Activated T-cell treated with anti-CD3 and anti-CD28 coated beads, Interleukin-2, amount 50 U/mL, for 4 hours (primary cell): Measurements from ENCODE around the gene CYP2R1. TPM values are rescaled to one million over a fixed set of nuclear protein-coding genes. Genes with fewer than 3 reads are reported as not detected.
"Not testable (repeated sequence)": the region's sequence is repeated elsewhere in the genome, so short reads cannot be mapped to it uniquely, and the experiment has no call there.

Source experiments
- ATAC-seq, 2 donors: fragments of 200-7000 bp; cut with Tn5 transposase; one replicate each; pipeline ENCODE4 v1.10.0; 2021
- DNase-seq: peaks from one replicate; pipeline ENCODE4 v3.0.0-alpha.2; 2020
- H3K27me3 Mint-ChIP-seq: one replicate; pipeline ENCODE4 v1.8.0; 2021; ENCODE audit warnings: low read depth, mixed read lengths
- H3K36me3 Mint-ChIP-seq: one replicate; pipeline ENCODE4 v1.8.0; 2022; ENCODE audit warnings: mixed read lengths; ENCODE audit not compliant: insufficient read depth
- H3K4me1 Mint-ChIP-seq: one replicate; pipeline ENCODE4 v1.8.0; 2021; ENCODE audit warnings: low read depth, mixed read lengths
- H3K4me3 Mint-ChIP-seq: one replicate; pipeline ENCODE4 v1.8.0; 2021; ENCODE audit warnings: mild to moderate bottlenecking, moderate library complexity, mixed read lengths
- H3K9me3 Mint-ChIP-seq: one replicate; pipeline ENCODE4 v1.8.0; 2021; ENCODE audit warnings: mixed read lengths
- total RNA-seq, 3 donors: library from RNA; stranded (reverse); gene quantifications; one replicate each; pipeline ENCODE4 v1.2.1, GENCODE V29; 2021

Gene CYP2R1
- total RNA-seq, 3 donors from 2014 or later: 3.3 to 5.3 (median 4.1) TPM

DNA sequence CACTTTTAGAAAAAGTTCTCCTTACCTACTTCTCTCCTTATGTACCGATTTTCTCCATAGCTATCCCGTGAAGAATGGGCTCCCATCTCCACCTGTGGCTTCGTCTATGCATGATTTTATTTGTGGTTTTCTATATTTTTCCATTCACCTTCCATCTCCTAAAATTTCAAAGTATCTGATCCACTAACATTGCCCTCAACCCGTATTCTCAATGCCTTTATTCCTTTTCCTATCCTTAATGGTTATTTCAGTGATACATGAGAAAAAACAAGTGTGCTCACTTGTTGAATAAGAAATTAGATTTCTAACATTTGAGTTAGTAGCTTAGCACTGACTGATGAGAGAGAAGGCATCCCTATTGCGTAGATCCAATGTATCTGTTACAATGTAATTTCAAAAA is 16.9 kb downstream of the CYP2R1 start:
- no peaks in the 10 kb centered on the region for H3K9me3 Mint-ChIP-seq
- no peak for ATAC-seq
- no peak for DNase-seq
- H3K27me3 Mint-ChIP-seq: no peaks in the 10 kb centered on the region
- no peak overlapping the region for H3K4me3 Mint-ChIP-seq
- peaks cover 32% of the 10 kb centered on the region for H3K36me3 Mint-ChIP-seq
- H3K4me1 Mint-ChIP-seq: peaks cover 13% of the 10 kb centered on the region

DNA sequence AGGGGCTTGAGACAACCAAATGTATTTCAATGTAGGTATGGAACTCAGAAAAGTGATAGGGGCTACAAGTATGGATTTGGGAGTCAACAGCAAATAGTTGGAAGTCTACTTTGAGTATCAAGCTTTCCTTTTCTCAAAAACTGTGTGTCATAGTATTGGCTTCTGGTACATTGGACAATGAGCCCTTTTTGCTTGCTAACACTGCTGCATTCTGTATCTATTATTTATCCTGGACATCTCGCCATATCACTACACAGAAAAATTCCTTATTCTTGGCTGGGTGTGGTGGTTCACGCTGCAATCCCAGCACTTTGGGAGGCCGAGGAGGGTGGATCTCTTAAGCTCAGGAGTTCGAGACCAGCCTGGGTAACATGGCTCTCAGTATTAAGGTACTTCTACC is 18.4 kb downstream of the CYP2R1 start:
- Mint-ChIP-seq H3K27me3 (no peaks in the 10 kb centered on the region), H3K9me3 (no peaks in the 10 kb centered on the region), H3K36me3 (peaks cover 35% of the 10 kb centered on the region), H3K4me3 (no peak overlapping the region), H3K4me1 (peaks cover 13% of the 10 kb centered on the region)
- ATAC-seq (no peak), DNase-seq (no peak)

DNA sequence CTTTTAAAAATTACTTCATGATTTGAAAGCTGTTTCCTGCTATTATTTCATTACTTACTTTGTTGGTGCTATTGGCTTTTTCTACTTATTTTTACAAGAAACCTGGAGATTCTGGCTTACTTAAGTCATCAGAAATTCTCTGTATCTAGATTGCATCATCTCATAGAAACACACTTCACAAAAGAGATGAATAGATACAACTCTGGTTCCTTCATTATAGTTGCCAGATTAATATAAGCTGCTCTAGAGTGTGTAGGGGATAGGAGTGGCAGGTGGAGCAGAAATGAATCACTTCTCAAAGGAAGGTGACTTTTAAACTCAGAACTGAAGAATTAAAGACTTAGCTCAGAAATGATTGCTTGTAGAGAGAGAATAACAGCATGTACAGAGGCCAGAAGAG is 20.0 kb downstream of the CYP2R1 start:
- Mint-ChIP-seq H3K9me3 (no peaks in the 10 kb centered on the region), H3K36me3 (peaks cover 32% of the 10 kb centered on the region), H3K4me3 (no peak overlapping the region), H3K4me1 (peaks cover 13% of the 10 kb centered on the region), H3K27me3 (no peaks in the 10 kb centered on the region)
- DNase-seq (no peak), ATAC-seq (no peak)

DNA sequence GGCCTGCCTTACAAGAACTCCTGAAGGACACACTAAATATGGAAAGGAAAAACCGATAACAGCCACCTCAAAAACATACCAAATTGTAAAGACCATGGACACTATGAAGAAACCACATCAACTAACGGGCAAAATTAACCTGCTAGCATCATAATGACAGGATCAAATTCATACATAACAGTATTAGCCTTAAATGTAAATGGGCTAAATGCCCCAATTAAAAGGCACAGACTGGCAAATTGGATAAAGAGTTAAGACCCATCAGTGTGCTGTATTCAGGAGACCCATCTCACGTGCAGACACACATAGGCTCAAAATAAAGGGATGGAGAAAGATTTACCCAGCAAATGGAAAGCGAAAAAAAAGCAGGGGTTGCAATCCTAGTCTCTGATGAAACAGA is 28.3 kb downstream of the CYP2R1 start:
- not testable (repeated sequence) for ATAC-seq, H3K4me1 Mint-ChIP-seq, H3K4me3 Mint-ChIP-seq, DNase-seq, H3K27me3 Mint-ChIP-seq, H3K9me3 Mint-ChIP-seq
- peaks cover 47% of the 10 kb centered on the region for H3K36me3 Mint-ChIP-seq

DNA sequence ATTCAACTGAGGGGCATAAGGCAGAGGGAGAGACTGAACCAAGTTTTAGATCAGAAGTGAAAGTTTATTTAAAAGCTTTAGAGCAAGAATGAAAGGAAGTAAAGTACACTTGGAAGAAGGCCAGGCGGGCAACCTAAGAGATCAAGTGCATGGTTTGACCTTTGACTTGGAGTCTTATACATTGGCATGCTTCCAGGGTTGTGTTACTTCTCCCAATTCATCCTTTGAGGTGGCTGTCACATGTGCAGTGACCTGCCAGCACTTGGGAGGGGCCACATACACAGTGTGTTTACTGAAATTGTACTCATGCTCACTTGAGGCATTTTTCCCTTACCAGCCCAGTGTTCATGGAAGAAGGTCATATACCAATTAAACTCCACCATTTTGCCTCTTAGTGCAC is 30.4 kb downstream of the CYP2R1 start:
- DNase-seq (no peak), ATAC-seq (no peak)
- H3K36me3 Mint-ChIP-seq: peaks cover 47% of the 10 kb centered on the region
- no peaks in the 10 kb centered on the region for H3K9me3 Mint-ChIP-seq
- H3K27me3 Mint-ChIP-seq: no peaks in the 10 kb centered on the region
- H3K4me1 Mint-ChIP-seq: peaks cover 7% of the 10 kb centered on the region
- H3K4me3 Mint-ChIP-seq: no peak overlapping the region

DNA sequence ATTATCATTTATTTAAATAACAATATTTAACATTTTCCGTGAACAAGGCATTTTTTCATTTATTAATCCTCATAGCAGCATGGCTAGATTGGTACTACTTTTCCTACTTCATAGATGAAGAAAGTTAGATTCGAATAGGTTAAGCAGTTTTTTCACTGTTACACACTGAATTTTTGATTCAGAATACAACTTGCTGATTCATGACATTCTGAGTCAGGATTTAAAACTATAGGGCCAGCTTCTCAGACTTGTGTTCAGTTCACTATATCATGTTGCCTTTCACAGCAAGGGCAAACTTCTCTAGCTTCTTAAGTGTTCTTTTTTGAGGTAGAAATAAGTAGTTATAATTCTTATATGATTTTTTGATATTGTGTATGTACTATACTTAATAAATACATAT is 31.5 kb downstream of the CYP2R1 start:
- Mint-ChIP-seq H3K27me3 (no peaks in the 10 kb centered on the region), H3K4me3 (no peak overlapping the region), H3K36me3 (peaks cover 52% of the 10 kb centered on the region), H3K4me1 (peaks cover 11% of the 10 kb centered on the region), H3K9me3 (peaks cover 2% of the 10 kb centered on the region)
- ATAC-seq (no peak), DNase-seq (no peak)

DNA sequence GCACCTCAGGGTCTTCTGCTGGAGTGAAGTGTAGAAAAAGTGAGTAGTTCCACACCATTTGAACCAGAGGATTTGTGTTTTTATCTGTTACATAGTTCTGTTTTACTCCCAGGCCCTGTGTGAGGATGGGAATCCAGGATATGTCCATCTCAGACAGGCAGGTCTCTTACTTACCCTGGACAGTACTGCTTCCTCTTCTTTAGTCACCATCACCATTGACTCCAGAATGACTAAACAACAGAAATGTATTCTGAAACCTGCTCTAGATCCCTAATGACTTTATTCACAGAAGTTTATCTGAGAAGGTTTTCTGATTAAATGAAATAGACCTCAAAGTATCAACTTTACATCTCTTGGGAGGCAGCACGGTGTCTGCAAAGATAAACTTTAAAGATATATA is 33.6 kb downstream of the CYP2R1 start:
- H3K27me3 Mint-ChIP-seq: no peaks in the 10 kb centered on the region
- DNase-seq (no peak), ATAC-seq (no peak)
- peaks cover 5% of the 10 kb centered on the region for H3K9me3 Mint-ChIP-seq
- no peak overlapping the region for H3K4me3 Mint-ChIP-seq
- H3K36me3 Mint-ChIP-seq: peaks cover 45% of the 10 kb centered on the region
- peaks cover 13% of the 10 kb centered on the region for H3K4me1 Mint-ChIP-seq

DNA sequence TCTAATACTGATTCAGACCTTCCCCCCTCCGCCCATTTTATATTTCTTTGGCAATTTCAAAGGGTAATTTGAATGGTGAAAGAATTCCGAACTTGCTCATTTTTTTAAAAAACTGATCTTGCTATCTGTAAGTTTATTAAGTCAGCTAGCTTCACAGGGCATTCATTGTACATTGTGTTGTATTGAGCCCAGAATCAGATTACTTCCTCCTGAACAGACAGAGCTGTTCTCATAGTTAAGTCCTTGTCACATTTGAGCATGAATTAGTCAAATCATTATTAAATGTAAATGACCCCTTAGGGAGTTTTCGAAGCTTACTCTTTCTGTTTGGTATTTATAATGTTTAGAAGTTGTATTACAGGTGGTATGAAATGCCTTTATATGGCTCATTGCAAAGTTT is 34.4 kb downstream of the CYP2R1 start:
- DNase-seq (no peak), ATAC-seq (no peak)
- Mint-ChIP-seq H3K4me3 (no peak overlapping the region), H3K36me3 (peaks cover 44% of the 10 kb centered on the region), H3K4me1 (peaks cover 14% of the 10 kb centered on the region), H3K27me3 (no peaks in the 10 kb centered on the region), H3K9me3 (peaks cover 5% of the 10 kb centered on the region)

DNA sequence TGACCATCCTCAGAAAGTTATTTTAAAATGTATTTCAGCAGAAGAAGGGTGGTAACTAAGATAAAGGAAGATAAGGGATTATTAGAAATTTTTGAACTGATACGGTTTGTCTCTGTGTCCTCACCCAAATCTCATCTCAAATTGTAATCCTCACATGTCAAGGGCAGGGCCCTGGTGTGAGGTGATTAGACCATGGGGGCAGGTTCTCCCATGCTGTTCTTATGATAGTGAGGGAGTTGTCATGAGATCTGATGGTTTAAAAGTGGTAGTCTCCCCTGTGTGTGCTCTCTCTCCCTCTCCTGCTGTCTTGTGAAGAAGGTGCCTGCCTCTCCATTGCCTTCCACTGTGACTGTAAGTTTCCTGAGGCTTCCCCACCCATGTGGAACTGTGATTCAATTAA is 36.1 kb downstream of the CYP2R1 start:
- H3K9me3 Mint-ChIP-seq: peaks cover 5% of the 10 kb centered on the region
- H3K4me1 Mint-ChIP-seq: peaks cover 17% of the 10 kb centered on the region
- H3K27me3 Mint-ChIP-seq: no peaks in the 10 kb centered on the region
- peaks cover 35% of the 10 kb centered on the region for H3K36me3 Mint-ChIP-seq
- ATAC-seq: no peak
- no peak overlapping the region for H3K4me3 Mint-ChIP-seq
- no peak for DNase-seq

DNA sequence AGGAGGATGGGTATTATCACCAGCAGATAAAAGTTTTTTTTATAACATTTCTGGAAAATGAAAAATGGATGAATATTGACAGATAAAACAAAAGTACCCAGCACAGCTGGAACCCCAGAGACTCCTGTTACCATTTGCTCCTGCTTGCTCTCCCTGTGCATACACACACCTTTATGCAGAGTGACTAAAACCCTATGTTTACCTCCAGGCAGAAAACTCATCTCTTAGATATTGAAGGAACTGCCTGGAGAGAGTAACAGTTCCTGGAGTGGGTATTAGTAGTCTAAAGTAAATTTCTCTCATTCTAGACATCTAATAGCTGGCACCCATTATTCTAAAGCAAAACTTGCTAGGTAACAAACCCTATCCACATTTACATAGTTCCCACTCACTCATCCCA is 38.0 kb downstream of the CYP2R1 start:
- peaks cover 38% of the 10 kb centered on the region for H3K36me3 Mint-ChIP-seq
- peaks cover 17% of the 10 kb centered on the region for H3K4me1 Mint-ChIP-seq
- no peaks in the 10 kb centered on the region for H3K27me3 Mint-ChIP-seq
- no peak overlapping the region for H3K4me3 Mint-ChIP-seq
- DNase-seq (no peak), ATAC-seq (no peak)
- peaks cover 5% of the 10 kb centered on the region for H3K9me3 Mint-ChIP-seq

DNA sequence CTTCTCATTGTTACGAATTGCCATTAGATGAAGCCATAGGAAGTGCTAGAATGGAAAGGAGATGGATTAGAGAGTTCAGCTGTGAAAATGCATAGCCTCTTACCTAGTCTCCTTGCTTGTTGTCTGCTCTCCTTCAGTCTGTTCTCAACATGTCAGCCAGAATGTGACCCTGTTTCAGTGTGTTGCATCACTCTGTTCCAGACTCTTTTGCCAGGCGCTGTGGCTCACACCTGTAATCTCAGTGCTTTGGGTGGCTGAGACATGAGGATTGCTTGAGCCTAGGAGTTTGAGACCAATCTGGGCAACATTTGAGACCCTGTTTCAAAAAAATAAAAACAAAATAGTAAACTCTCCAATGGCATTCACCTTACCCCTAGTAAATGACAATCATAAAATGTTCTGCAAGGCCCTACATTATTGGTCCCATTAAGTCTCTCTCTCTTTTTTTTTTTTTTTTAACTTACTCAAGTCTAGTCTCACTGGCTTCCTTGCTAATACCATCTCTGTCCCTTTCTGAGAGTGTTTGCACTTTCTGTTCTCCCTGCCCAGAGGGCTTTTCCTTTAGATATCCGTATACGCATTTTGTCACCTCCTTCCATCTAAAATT is 39.4 kb downstream of the CYP2R1 start:
- Mint-ChIP-seq H3K4me3 (no peak overlapping the region), H3K36me3 (peaks cover 34% of the 10 kb centered on the region), H3K9me3 (peaks cover 5% of the 10 kb centered on the region), H3K27me3 (no peaks in the 10 kb centered on the region), H3K4me1 (peaks cover 17% of the 10 kb centered on the region)
- ATAC-seq: no peak
- no peak for DNase-seq

DNA sequence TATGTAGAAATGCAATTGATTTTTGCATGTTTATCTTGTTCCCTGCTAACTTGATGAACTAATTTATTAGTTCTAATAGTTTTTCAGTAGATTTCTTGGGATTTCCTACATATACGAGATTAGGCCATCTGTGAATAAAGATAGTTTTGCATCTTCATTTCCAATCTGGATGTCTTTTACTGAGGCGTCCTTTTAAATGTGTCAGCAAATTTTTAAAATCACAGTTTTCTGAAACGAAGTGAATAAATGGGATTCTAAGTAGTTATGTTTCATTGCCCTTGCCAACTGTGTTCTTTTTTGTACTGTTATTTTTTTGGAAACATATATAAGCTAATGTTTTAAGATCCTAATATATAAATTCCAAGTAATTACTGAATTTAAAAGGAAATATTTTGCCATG is 50.0 kb downstream of the CYP2R1 start:
- H3K36me3 Mint-ChIP-seq: peaks cover 46% of the 10 kb centered on the region
- no peak overlapping the region for H3K4me3 Mint-ChIP-seq
- H3K27me3 Mint-ChIP-seq: no peaks in the 10 kb centered on the region
- DNase-seq: no peak
- no peaks in the 10 kb centered on the region for H3K4me1 Mint-ChIP-seq
- H3K9me3 Mint-ChIP-seq: no peaks in the 10 kb centered on the region
- no peak for ATAC-seq

DNA sequence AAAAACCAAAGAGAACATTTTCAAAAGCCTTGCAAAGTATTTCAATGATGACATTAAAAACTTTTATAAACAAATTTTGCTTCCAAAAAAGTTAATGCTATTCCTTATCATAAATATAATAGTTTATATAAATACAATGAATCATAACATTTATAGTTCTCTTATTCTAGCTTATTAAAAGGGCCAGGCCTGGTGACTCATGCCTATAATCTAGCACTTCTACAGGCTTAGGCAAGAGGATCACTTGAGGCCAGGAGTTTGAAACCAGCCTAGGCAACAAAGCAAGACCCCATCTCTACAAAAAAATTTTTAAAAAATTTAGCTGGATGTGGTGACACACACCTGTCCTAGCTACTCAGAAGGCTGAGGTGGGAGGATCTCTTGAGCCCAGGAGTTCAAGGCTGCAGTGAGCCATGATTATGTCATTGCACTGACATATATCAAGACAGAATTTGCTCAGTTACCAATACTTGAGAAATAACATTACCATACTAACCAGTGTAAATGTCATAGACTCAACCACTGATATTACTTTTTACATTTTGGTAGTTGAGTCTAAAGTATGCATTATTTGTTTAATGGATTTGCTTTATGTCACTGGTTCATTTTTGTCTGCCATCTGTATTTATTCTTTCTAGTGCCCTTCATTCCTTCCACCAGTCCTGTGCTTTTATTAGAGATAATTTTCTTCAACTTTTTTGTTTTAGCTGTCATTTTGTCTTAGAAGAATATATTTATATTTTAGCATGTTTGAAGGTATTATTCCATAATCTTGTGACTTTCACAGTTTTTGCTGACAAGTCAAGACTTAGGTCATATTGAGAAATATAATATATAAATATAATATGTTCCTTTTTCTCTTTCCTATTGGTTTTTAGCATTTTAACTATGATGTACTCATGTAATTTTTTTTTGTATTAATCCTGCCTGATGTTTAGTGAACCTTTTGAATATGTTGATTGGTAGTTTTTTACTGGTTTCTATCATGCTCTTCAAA is 56.2 kb downstream of the CYP2R1 start:
- peaks cover 35% of the 10 kb centered on the region for H3K36me3 Mint-ChIP-seq
- DNase-seq: no peak
- H3K9me3 Mint-ChIP-seq: no peaks in the 10 kb centered on the region
- ATAC-seq: peak; percentile 48 to 54
- no peaks in the 10 kb centered on the region for H3K4me1 Mint-ChIP-seq
- H3K4me3 Mint-ChIP-seq: no peak overlapping the region
- H3K27me3 Mint-ChIP-seq: no peaks in the 10 kb centered on the region
